ENCODE results near the gene ESPNL.
"Not testable (repeated sequence)": the region's sequence is repeated elsewhere in the genome, so short reads cannot be mapped to it uniquely, and the experiment has no call there.

The ESPNL gene

DNA sequence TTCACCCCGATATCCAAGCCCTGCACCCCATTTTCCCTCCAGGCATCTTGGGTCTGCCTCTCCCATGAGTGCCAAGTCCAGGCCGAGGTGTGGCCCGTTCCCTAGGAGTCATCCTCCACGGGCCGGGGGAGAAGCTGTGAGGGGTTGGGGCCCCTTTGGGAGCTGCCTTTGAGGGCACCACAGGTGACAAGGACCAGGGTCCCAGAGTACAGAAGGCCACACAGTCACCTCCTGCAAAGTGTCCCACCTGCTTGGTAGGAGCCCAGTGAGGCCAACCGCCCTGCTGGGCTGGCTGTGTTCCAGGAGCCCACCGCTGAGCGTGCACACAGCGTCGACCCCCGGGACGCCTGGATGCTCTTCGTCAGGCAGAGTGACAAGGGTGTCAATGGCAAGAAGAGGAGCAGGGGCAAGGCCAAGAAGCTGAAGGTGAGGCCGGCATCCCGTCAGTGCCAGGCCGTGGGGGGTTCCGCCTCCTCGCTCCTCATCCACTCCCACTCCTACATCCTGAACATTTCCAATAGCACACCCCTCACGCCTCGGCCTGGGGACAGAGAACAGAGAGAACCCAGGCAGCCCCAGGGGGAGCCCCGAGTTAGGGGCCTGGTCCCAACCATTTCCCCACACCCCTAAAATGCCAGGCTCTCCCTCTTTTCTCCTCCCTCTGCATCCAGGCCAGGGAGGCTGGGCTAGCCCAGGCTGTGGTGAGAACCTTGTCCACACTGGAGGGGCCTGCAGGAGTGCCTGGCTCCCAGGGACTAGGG is 61.3 kb downstream of the ESPNL start:
- DNase-seq: no peak

DNA sequence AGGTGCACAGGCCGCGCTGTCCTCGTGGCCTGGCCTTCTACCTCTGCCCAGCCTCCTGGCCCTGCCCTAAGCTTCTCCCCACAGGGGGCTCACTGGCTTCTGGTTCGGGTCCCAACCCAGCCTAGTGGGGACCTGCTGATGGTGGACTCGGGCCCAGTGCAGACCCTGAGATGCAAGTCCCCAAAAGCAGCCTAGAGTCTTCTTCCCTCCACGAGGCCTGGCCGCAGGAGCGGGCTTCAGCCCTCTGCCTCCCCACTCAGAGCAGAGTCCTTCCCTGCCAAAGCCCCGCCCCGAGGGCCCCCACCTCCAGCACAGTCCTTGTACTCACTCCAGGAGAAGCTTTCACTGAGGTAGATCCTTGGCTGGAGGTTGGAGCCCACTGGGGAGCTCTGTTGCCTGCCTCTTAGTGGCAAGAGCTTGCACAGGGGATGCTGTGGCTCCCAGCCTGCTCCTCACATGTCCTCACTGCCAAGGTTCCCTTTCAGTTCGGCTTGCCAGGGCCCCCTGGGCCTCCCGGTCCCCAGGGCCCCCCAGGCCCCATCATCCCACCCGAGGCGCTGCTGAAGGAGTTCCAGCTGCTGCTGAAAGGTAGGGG is 62.2 kb downstream of the ESPNL start:
- no peak for DNase-seq

DNA sequence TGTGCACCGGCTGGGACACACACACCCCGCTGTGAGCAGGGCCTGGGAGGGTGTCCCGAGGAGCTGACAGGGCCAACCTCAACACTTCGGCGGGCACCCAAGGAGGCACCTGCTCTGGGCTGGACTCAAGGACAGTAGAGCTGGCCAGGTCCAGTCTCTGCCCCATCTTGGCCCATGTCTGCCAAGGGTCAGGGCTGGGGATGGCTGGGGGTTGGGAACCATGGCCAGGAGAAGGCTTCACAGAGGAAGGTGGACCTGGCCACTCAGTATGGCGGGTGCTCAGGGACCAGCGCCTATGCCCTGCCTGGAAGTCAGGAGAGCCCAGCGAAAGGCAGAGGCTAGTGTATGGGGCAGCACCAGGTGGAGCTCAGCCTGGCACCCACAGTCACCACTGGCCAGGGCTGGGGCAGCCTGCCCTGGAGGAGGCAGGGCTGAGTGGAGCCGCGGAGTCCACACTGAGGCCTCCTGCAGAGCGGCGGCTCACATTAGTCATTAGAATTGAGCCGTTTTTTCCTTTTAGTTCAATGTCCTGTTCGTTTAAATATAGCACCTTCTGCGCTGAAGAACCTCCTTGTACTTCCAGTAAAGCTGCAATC is 62.8 kb downstream of the ESPNL start:
- no peak for DNase-seq

DNA sequence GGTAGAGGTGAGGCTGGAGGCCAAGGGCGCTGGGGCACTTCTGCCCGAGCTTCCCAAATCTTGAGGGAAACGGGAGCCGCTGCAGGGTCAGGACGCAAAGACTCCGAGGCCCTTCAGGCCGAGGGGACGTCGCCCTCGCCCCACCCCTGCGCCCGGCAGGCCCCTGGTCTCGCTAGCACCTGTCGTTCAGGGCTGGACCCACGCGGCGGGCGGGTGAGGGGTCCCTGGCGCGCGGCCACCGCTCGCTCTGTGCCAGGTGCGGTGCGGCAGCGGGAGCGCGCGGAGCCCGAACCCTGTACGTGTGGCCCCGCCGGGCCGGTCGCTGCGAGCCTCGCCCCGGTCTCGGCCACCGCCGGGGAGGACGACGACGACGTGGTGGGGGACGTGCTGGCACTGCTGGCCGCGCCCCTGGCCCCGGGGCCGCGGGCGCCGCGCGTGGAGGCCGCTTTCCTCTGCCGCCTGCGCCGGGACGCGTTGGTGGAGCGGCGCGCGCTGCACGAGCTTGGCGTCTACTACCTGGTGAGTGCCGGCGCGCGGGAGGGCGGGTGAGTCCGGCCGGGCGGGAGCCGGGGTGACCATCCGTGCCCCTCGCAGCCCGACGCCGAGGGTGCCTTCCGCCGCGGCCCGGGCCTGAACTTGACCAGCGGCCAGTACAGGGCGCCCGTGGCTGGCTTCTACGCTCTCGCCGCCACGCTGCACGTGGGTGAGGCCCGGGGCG is 63.5 kb downstream of the ESPNL start:
- no peak for DNase-seq

DNA sequence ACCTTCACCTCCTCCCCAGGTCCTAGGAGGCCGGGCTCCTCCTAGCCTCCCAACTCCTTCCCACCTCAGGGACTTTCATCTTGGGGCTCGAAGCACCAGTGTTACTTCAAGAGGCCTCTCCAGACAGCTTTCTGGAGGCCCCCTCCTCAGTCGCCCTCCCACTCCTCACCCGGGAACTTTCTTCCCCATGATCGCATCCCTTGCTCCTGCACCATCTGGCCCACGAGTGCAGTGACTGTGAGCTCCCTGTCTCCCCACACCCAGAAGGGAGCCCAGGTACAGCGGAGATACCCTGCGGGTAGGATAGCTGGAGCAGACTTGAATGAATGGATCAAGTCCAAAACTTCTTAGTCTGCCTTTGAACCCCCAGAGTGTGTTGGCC is 64.8 kb downstream of the ESPNL start:
- no peak for DNase-seq

DNA sequence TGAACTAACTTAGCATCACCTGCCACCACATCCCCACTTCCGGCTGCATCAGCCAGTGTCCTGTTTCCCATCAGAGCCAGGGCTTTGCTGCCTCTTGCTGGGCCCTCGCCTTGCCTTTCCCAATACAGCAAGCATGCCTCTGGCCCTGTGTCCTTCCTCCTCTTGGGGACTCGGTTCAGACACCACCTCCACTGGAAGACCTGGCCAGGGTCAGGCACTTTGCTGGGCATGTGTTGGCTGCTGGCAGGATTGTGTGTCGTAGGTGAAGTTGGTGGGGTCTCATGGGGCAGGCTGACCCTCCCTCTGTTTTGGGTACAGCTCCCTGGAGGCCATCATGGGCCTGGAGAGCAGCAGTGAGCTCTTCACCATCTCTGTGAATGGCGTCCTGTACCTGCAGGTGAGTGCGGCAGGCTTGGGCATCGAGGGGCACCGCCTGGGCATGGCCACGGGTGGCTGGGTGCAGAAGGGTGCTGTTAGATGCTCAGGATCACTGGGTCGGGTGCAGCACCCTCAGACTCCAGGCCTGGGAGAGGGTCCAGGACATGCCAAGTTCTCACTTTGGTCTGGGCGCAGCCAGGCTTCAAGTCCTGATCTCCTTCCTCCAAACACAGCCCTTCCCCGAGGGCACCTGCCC is 65.3 kb downstream of the ESPNL start:
- no peak for DNase-seq

DNA sequence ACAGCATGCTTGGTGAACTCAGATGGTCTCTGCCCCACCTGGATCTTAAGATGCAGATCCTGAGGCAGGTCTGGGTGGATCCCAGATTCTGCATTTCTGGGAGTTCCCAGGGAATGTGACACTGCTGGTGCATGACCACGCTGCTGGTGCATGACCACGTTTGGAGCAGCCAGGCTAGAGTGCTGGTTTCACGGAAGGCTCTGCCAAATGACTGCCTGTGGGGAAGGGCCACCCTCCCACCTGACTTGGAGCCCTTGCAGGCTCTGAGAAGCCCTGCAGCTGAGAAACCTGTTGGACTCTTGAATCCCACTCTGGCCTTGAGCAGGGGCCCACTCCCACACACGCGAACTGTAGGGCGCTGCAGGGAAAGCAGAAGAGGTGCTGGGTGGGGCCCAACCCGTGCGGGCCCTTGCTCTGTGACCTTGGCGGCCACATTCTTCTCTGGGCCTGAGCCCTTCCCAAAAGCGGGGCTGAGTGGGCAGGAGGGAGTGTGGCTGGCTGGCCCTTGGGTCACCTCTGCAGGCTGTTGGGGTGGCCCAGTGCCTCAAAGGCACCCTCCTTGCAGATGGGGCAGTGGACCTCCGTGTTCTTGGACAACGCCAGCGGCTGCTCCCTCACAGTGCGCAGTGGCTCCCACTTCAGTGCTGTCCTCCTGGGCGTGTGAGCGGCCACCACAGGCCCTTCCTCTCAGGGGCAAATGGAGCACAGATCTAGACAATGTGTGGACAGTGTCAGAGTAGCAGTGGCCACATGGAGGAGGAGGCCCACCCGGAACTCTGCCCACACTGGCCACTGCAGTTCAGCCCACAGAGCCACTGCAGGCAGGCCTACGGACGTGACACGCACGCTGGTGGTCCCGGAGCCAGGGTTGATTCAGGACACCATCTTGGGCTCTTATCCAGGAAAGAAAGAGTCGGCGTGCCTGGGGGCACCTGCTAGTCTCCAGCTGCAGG is 66.5 kb downstream of the ESPNL start:
- DNase-seq: no peak

DNA sequence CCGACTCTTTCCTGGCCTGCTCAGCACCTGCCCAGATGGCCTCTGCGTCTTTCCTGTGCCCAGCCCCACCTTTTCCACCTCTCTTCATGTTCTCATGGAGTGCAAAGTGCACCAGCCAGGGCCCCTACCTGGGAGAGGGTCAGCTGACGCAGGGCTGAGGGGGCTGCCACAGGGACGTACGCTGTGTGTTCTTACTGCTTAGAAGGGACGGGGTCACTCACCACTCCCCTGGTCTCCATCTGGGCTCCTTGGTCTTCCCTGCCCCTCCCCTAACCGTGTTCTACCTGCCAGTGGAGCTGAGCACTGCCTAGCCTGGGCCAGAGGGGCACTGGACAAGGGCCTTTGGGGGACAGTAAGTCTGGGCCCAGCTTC is 67.2 kb downstream of the ESPNL start:
- no peak for DNase-seq

DNA sequence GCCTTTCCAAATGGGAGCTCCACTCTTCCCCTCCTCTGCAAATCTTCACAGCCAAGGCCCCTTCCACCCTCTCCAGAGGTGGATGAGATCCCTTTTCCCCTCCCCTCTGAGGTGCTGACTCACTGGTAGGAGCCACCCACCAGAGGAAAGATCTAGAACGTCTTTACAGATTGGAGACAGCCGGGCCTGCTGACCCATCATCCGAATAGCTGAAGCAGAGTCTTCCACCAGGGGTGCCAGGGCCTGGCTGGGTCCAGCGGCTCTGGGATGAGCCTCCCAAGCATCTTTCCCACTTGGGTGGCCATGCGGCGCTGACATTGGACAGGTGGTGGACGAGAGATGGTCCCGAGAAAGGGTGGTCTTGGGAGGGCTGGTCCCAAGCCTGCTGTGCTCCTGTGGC is 67.6 kb downstream of the ESPNL start:
- no peak for DNase-seq

DNA sequence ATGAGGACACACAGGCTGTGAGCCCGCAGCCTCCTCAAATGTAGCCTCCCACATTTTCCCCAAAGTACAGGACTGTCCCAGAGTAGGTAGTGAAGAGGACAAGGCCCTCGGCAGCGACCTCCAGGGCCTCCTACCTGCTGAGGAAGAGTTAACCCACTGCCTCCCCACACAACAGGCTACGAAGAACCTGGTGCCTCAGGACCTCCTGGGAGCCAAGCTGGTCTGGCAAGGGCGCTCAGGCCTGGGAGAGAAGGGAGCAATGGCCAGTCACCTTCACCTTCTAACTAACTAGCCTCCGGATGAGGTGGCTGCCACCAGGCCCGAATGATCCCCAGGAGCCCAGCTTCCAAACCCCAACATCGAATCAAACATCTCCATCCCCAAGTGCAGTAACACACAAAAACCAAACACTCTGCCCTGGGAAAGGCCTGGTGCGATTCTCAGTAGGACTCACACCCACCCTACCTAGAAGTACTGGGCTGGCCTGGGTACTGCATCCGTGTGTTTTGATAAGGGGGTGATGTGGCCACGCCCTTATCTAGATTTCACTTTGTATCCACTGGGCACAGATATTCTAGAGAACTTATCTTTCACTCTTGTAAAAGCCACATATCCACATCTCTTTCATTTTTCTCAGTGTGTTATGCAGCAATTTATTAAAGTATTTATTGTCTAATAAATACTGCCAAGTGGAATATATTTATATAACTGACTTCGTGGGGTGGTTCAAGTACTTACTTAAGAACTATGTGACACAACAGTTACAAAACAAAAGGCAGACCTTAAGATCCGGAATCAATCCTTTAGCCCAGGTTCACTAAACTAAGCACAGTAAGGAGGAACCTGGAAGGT is 68.3 kb downstream of the ESPNL start:
- no peak for DNase-seq

DNA sequence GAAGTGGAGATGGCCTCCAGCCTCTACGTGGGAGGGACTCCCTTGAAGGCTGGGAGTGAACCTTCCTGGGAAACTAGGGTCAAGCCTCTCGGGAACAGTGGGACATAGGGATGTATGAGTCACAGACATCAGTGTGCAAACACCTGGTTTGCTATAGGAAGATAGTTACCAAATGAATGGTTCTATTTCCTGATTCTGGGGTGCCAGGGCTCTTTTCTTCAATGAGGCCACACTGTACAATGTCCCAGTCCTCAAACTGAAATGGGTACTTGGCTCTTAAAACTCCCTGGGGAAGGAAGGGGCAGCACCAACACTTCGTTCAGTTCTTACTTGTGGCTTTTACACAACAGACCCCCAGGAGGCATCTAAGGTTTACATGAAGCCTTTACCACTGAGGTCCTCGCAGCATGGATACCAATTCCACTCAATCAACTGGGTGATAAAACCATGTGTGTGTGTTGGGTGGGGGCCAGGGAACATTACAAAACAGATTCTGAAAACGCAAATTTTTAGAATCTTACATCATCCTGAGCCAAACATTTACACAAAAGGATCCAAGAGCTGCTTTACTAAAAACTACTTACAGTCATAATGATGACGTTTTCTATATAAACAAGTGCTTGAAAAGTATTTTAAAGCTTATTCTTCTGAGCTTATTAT is 69.0 kb downstream of the ESPNL start:
- peak; percentile 34 for DNase-seq

DNA sequence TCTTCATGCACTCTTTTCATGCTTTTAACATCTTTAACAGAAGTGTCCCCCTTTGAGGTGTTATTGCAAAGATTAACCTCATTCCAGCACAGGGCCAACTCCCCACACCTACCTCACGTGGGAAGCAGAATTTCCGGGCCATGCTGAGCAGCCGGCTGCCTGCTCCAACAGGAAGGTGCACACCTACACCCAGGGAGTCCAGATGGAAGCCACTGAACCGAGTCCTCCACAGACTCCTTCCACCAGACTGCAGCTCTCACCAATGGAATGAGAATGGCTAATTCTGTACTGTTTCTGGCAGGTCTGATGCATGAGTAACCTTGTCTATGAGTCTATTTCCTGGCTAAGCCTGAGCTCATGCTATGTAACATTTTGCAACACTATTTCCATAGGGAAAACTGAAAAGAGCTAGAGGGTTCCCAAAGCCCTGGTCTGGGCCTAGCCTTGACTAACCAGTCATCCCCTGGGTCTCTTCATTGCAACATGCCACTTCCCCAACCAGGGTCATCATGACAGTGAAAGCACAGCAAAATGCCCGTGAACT is 69.6 kb downstream of the ESPNL start:
- no peak for DNase-seq

DNA sequence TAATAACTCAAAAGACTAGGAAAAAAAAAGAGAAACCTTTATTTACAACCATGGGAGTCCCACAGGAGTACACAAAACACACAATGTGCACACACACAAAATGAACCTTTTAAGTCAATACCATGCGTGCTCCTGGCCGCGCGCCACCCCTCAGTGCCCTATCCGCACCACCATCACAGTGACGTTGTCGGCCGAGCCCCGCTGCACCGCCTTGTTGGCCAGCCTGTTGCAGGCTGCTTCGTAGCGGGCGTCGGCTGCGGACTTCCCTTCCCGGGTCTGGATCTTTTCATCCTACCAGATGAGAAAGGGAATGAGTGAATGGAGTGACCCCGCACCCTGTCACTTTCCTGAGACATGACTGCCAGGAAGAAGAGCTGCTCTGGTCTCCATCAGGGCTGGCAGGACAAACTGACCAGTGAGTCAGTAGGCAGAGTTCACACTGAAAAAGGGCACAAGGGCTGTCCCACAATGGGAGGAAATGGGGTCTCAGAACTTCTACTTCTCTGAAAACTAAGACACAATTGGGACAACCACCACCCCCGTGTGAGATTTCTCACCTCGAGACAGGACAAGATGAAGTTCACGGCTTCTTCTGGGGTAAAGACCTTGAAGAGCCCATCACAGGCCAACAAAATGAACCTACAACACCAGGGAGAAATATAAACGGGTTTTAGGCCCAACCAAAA is 70.4 kb downstream of the ESPNL start:
- peak; percentile 55 for DNase-seq

DNA sequence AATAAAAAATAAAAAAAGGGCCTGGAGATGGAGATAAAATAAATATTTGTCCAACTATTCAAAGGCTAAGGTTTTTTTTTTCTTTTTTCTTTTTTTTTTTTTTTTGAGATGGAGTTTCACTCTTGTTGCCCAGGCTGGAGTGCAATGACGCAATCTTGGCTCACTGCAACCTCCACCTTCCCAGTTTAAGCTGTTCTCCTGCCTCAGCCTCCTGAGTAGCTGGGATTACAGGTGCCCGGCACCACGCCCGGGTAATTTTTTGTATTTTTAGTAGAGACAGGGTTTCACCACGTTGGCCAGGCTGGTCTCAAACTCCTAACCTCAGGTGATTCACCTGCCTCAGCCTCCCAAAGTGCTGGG is 70.9 kb downstream of the ESPNL start:
- DNase-seq: not testable (repeated sequence)

DNA sequence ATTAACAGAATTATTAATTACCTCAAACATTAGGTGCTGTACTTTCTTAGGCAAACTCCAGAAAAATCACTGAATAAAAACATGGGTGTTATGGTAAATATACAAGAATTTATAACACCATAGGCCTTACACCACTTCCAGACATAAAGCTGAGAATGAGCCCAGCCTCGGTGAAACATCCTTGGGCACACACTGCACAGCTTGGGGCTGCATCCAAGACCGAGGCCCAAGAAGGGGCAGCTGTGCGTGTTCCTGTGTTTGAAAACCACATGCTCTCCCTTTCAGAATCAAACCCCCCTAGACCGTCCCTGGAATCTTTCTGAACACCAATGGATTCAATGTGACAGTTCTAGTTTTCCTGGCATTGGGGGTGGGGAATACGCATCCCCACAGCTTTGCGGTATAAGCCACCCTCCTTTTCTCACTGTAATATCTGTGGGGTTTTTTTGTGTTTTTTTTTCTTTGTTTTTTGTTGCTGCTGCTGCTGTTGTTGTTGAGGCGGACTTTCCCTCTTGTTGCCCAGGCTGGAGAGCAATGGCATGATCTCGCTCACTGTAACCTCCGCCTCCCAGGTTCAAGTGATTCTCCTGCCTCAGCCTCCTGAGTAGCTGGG is 71.5 kb downstream of the ESPNL start:
- no peak for DNase-seq

DNA sequence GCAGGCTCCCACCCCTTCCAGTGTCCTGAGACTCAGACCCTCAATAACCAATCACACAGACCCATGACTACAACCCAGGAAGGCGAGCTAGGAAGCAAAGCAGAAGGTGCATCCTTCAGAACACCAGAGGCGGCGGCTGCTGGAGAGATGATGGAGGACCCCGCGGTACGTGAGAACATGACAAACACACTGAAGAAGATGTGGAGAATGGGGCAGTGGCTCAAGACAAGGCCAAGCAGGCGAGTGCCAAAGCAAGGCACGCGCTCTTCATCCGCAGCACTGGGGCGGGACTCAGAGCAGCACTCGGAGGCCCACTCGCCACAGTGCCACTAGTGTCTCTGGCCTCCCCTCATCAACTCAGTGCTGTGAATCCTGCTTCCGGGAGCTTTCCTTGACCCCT is 72.3 kb downstream of the ESPNL start:
- no peak for DNase-seq

DNA sequence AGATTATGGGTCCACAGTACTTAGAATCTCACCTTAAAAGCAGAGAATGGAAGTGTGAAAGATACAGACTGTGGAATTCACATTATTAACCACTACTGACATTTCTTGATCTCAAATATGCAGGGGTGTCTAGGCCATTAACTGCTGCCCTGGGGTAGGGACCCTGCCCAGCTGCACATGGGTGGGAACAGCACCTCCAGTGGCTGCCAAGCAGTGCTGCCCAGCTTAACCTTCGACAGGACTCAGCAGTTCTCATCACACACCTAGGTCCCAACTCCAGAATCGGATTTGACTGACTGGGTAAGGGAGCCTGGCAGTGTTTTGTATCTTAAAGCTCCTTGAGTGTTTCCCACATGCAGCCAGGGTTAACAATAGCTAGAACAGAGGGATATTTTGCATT is 73.6 kb downstream of the ESPNL start:
- no peak for DNase-seq

DNA sequence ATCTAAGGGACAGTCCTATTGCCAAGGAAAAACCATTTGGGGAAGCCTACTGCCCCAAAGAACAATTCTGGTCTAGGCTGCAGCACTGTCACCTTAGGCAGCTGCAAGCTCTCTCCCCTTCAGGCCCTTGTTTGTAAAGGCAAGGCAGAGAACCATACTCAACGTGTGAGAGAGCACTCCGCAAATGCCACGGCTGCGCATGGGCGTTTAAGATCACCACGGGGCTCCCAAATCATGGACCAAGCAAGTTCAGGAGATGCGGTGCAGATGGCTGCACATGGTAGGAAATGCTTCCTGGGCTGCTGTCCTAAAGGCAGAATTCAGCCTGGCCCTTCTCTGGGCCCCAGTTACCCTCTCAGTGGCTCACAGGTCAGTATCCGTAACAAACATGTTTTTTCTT is 74.2 kb downstream of the ESPNL start:
- no peak for DNase-seq

DNA sequence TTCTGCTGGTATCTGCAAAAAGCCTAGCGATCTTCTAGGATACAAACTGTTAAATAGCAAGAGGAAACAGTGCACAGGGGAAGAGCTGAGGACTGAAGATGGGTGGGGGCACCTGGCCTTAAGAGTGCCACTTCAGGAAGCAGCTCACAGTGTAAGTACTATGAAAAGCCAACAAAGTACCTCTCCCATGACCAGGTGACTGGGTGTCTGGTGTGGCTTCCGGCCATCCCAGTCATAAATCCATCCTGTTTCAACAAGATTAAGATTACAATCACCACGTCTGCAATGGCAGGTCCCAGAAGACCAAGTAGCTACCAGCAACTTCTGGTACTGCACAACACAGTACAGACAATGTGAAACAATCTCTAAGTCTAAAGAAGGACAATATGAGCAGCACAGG is 74.6 kb downstream of the ESPNL start:
- peak; percentile 84 for DNase-seq
